ENCODE results near the gene ZNF230. TPM values are rescaled to one million over a fixed set of nuclear protein-coding genes. Genes with fewer than 3 reads are reported as not detected.

ZNF230 gene
- total and polyA plus RNA-seq, 9 of the 15 experiments (the other 6 are each of a cell fraction or from before 2014, with no cell fraction given) = 1.3 to 4.0 (median 2.2) TPM

- Histone ChIP-seq H3K4me1 (replicated peaks in 1 of 2; ENCODE audit: control insufficient read depth in 2 of 2, insufficient read depth in 2 of 2, low read length in 2 of 2) (peaks cover 0 to 4% of the 10 kb centered on the region in 2 experiments; a peak in 2 of 5 replicates), H3K36me3 (ENCODE audit: control insufficient read depth, insufficient read depth, low read length) (0 out of 3 replicates have a peak, but pooled peaks cover 1% of the 10 kb centered on the region), H2AFZ (ENCODE audit: low read depth, low read length) (peak overlapping the region; percentile 94), H3K79me2 (ENCODE audit: control insufficient read depth, insufficient read depth, low read length) (peaks cover 7% of the 10 kb centered on the region; the same call in 1 of the 3 replicates), H3K4me3 (peak overlapping the region; percentile 60), H3K9me1 (ENCODE audit: control insufficient read depth, insufficient read depth, low read length) (no peaks in the 10 kb centered on the region), H3K27me3 (ENCODE audit: control insufficient read depth in 2 of 2, insufficient read depth in 2 of 2, low read length in 2 of 2) (no peaks in the 10 kb centered on the region), H3K27ac (ENCODE audit: extremely low read depth, low read depth, low read length) (peak overlapping the region; percentile 60; the same call in 1 of the 3 replicates), H3K9ac (ENCODE audit: insufficient read depth in 1 of 2, low read depth in 2 of 2, low read length in 2 of 2) (peak overlapping the region; percentile 72 to 92), H3K9me3 (replicated peaks; ENCODE audit: control insufficient read depth, insufficient read depth, low read depth, low read length) (no peaks in the 10 kb centered on the region; the same call in 1 of the 2 replicates), H4K20me1 (replicated peaks; ENCODE audit: control insufficient read depth, insufficient read depth, low read length) (no peaks in the 10 kb centered on the region), H3K4me2 (ENCODE audit: insufficient read depth, low read length) (peak overlapping the region; percentile 91)
- FAIRE-seq (no peak), DNase-seq (ENCODE audit: extremely low read depth in 1 of 4, low spot score in 3 of 4) (peak; percentile 13 to 18 (median 16)), ATAC-seq (peak; percentile 43)
- in situ Hi-C loops (cut with MboI) = no loop called here
- CTCF ChIA-PET (ENCODE audit: low intra/inter-chr PET ratio) = no interaction called here
- POLR2A ChIA-PET = interaction anchor here (0.9 kb wide), 1 partner anchor 301 kb away, joined by 3 read pairs; the partner anchor contains the start of gene ZNF235
- intact Hi-C loops (cut with micrococcal nuclease) = loop anchor here (10.0 kb wide), 1 partner anchor 111 kb away; the partner anchor contains the start of gene ZNF225
- 13% methylated on average over 14 of the region's 15 CpGs for WGBS (ENCODE audit: insufficient coverage, low coverage, missing lambda C conversion rate)
- BruUV-seq (replicated peaks) = no TSS peak
- TF ChIP-seq PRPF4 (IDR thresholded peaks at IDR 0.05; ENCODE audit: insufficient read depth, low read depth, low read length, poor library complexity, severe bottlenecking) = no peak
- TF ChIP-seq NFIX (CRISPR knock-in tag; IDR thresholded peaks at IDR 0.05; ENCODE audit: low read depth) = no peak
- no peak for TF ChIP-seq NCOA4 (IDR thresholded peaks at IDR 0.05; ENCODE audit: partially characterized antibody)
- no peak for TF ChIP-seq SIRT6 (IDR thresholded peaks at IDR 0.05; ENCODE audit: low read depth, low read length)
- no peak for TF ChIP-seq MEF2A (IDR thresholded peaks at IDR 0.05; ENCODE audit: control insufficient read depth, low read depth, low read length)
- no peak for TF ChIP-seq PBX2 (CRISPR knock-in tag; IDR thresholded peaks at IDR 0.05; ENCODE audit: low read depth)
- no peak for TF ChIP-seq PBX2 (tag; conservative IDR thresholded peaks at IDR 0.05; ENCODE audit: low read depth)
- no peak for TF ChIP-seq HMG20B (CRISPR knock-in tag; IDR thresholded peaks at IDR 0.05)
- no peak for TF ChIP-seq NEUROD1 (IDR thresholded peaks at IDR 0.05; ENCODE audit: borderline replicate concordance, low read depth, low read length, partially characterized antibody)
- TF ChIP-seq E2F5 (CRISPR knock-in tag; IDR thresholded peaks at IDR 0.05) = no peak
- TF ChIP-seq ZBTB7A (IDR thresholded peaks at IDR 0.05; ENCODE audit: borderline replicate concordance, control insufficient read depth, low read depth, low read length) = 0 out of 2 replicates have a peak, but pooled peaks have one; percentile 13
Observed at GRCh38 chr19:44003461-44004009, 778 bp downstream of the ZNF230 start.

Data from K562 (cell line).